Duodenal mucosa (tissue), 2 donors: ENCODE data around the gene ZFP36.

Experiments
- H3K27ac ChIP-seq: one replicate; pipeline ENCODE4 v1.7.0; 2013; ENCODE audit warnings: low read depth, low read length
- H3K27me3 ChIP-seq, 2 donors: one replicate each; pipeline ENCODE4 v1.7.0; 2013; ENCODE audit warnings: low read length in 2 of 2, control low read depth in 1 of 2; ENCODE audit not compliant: insufficient read depth in 2 of 2, control insufficient read depth in 1 of 2
- H3K36me3 ChIP-seq, 2 donors: one replicate each; pipeline ENCODE4 v1.7.0; 2013; ENCODE audit warnings: low read length in 2 of 2, control low read depth in 1 of 2; ENCODE audit not compliant: insufficient read depth in 2 of 2, control insufficient read depth in 1 of 2
- H3K4me1 ChIP-seq, 2 donors: one replicate each; pipeline ENCODE4 v1.7.0; 2013; ENCODE audit warnings: low read length in 2 of 2, control low read depth in 1 of 2; ENCODE audit not compliant: insufficient read depth in 2 of 2, control insufficient read depth in 1 of 2
- H3K4me3 ChIP-seq, 2 donors: one replicate each; pipeline ENCODE4 v1.7.0; 2013; ENCODE audit warnings: low read length in 2 of 2, low read depth in 1 of 2
- H3K9ac ChIP-seq, 2 donors: one replicate each; pipeline ENCODE4 v1.7.0; 2013; ENCODE audit warnings: low read length in 2 of 2, low read depth in 1 of 2
- H3K9me3 ChIP-seq, 2 donors: one replicate each; pipeline ENCODE4 v1.7.0; 2013; ENCODE audit warnings: low read length in 2 of 2, control low read depth in 1 of 2; ENCODE audit not compliant: control insufficient read depth in 1 of 2

Gene ZFP36

DNA sequence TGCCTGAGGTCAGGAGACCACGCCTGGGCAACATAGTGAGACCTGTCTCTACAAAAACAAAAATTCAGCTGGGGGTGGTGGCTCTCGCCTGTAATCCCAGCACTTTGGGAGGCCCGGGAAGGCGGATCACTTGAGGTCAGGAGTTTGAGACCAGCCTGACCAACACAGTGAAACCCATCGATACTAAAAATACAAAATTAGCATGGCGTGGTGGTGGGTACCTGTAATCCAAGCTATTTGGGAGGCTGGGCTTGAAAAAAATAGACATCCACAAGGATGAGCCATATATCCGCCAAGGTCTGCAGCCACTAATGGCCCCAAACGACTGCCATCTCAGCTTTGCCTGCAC lies 26.0 kb downstream of the ZFP36 start:
- H3K9me3 ChIP-seq: no peaks in the 10 kb centered on the region
- no peaks in the 10 kb centered on the region for H3K27me3 ChIP-seq
- H3K9ac ChIP-seq: no peak overlapping the region
- H3K36me3 ChIP-seq: peaks cover 14 to 24% of the 10 kb centered on the region in 2 donors
- H3K27ac ChIP-seq: no peak overlapping the region
- no peak overlapping the region for H3K4me3 ChIP-seq
- peaks cover 19 to 41% of the 10 kb centered on the region in 2 donors for H3K4me1 ChIP-seq

DNA sequence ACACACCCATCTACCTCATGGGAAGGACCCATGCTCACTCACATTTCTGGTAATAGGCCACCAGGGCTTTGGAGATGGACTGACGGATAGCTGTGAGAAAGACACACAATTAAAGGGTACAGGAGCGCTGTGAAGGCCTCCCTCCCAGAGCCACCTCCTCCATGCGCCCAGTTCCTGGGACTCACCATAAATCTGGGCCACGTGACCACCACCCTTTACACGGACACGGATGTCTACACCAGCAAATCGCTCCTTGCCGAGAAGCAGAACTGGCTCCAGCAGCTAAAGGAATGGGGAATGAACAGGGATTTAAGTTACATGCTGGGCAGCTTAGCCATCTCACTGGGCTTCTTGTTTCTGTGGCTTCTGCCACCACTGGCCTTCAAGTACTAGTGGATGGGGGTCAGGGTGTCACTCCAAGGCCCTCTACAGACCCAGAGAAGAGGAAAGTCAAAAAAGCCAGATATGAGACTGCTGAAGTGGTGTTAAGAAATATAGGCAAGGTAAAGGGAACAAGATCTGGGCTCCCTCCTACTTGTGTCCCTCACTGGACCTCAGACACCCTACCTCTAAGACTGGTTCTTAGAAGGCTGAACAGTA lies 26.9 kb downstream of the ZFP36 start:
- H3K27me3 ChIP-seq: no peaks in the 10 kb centered on the region
- H3K9ac ChIP-seq: peak overlapping the region in 1 of 2 donors; percentile 37
- no peak overlapping the region for H3K27ac ChIP-seq
- peaks cover 14 to 24% of the 10 kb centered on the region in 2 donors for H3K36me3 ChIP-seq
- H3K9me3 ChIP-seq: no peaks in the 10 kb centered on the region
- H3K4me3 ChIP-seq: no peak overlapping the region
- H3K4me1 ChIP-seq: peaks cover 19 to 40% of the 10 kb centered on the region in 2 donors

DNA sequence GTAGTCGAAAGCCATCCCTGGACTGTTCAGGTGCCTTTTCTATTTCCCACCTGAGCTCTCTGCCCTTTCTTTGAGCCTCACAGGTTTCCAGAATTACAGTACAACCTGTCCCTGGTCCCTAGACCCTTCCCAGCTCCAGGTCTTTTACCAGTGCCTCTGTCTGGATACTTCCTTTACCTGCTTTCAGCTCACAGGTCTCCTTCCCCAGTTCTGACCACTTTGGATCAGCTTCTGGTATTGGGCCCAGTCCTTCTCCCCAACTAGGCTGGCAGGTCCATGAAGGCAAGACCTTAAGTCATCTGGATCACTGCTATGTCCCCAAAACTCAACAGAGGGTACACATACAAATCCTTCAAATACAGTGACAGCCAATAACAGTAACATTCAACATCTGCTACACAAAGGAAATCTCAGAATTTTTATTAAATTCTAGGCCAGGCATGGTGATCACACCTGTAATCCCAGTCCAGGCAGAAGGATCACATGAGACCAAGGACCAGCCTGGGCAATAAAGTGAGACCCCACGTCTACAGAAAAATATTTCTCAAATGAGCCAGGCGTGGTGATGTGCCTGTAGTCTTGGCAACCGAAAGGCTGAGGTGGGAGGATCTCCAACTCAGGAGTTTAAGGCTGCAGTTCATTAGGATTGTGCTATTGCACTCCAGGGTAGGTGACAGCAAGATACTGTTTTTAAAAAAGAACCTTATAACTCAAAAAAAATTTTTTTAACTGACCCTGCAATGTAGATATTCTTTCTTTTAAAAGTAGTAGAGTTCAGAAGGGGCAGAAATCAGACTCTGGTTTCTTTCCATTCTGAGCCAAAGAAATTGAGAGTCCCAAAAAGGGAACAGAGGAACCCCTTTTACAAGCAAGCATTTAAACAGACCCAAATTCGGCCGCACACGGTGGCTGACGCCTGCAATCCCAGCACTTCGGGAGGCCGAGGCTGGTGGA lies 27.8 kb downstream of the ZFP36 start:
- no peaks in the 10 kb centered on the region for H3K27me3 ChIP-seq
- peaks cover 19 to 36% of the 10 kb centered on the region in 2 donors for H3K4me1 ChIP-seq
- peaks cover 14 to 24% of the 10 kb centered on the region in 2 donors for H3K36me3 ChIP-seq
- H3K27ac ChIP-seq: no peak overlapping the region
- H3K9me3 ChIP-seq: no peaks in the 10 kb centered on the region
- peak overlapping the region; percentile 97 to 99 for H3K4me3 ChIP-seq
- peak overlapping the region; percentile 37 to 95 for H3K9ac ChIP-seq

DNA sequence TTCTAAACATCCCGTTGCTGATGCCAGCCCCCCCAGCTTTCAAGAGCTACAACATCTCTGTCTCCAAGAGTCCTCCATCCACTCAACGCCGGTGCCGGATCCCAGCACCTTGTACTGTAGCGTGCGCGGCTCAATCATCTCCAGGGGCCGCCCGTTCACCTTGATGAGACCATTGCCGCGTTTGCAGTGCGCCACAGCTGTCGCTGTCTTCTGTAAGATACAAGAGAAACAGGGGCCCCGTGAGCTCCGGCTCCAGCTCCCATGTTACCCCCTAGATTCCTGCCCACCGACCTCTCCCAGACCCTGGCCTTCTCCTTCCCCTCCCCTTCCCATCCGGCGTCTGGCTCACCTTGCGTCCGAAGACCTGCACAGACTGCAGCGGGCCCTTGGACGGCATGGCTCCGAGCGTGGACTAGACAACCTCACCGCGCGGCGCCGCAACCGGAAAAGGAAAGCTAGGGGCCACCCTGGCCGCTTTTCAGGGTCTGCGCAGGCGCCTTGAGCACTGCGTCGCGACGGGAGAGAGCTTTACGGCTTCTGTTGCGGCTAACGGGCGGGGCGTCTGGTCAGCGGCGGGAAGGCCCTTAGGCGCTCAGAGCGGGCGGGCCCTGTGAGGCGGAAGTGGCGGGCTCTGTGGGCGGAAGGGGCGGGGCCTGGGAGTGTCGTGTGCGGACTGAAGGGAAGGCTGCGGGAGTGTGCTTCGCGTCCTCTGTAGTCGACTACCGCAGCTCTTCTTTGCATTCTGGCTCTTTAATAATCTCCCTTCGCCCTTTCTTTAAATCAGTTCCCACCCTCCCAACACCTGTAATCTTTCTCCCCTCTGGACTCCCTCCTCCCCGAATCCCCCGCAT lies 29.1 kb downstream of the ZFP36 start, which contains the start of gene RPS16:
TSS of gene RPS16 (minus strand) at position 451 of the 851 bp plus-strand sequence. CDS start at position 397, 54 bp downstream.
- H3K4me1 ChIP-seq: peaks cover 19 to 35% of the 10 kb centered on the region in 2 donors
- peak within 1 kb of the TSS; percentile 94 to 95 for H3K9ac ChIP-seq
- H3K9me3 ChIP-seq: no peaks in the 10 kb centered on the region
- peaks cover 14 to 24% of the 10 kb centered on the region in 2 donors for H3K36me3 ChIP-seq
- H3K27ac ChIP-seq: peak within 1 kb of the TSS; percentile 67
- H3K4me3 ChIP-seq: peak within 1 kb of the TSS; percentile 97 to 99
- H3K27me3 ChIP-seq: no peaks in the 10 kb centered on the region

DNA sequence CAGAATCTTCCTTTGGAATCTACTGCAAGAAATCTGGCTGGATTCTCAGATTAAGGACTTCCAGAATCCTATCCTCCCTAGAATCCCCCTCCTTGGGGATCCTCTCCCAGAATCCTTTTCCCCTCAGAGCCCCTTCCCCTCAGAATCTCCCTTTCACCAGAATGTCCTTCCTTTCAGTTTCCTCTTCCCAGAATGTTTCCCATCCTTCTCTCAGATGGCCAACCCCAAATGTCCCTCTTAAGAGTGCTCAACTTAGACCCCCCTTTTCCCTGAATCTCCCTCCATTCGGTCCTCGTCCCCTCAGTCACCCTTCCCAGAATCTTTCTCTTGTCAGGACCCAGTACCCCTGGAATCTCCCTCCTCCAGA lies 29.7 kb downstream of the ZFP36 start:
- Histone ChIP-seq H3K4me1 (peaks cover 19 to 31% of the 10 kb centered on the region in 2 donors), H3K9me3 (no peaks in the 10 kb centered on the region), H3K27me3 (no peaks in the 10 kb centered on the region), H3K36me3 (peaks cover 14 to 24% of the 10 kb centered on the region in 2 donors), H3K27ac (peak overlapping the region; percentile 67), H3K9ac (peak overlapping the region; percentile 55 to 80), H3K4me3 (peak overlapping the region; percentile 57 to 97)

DNA sequence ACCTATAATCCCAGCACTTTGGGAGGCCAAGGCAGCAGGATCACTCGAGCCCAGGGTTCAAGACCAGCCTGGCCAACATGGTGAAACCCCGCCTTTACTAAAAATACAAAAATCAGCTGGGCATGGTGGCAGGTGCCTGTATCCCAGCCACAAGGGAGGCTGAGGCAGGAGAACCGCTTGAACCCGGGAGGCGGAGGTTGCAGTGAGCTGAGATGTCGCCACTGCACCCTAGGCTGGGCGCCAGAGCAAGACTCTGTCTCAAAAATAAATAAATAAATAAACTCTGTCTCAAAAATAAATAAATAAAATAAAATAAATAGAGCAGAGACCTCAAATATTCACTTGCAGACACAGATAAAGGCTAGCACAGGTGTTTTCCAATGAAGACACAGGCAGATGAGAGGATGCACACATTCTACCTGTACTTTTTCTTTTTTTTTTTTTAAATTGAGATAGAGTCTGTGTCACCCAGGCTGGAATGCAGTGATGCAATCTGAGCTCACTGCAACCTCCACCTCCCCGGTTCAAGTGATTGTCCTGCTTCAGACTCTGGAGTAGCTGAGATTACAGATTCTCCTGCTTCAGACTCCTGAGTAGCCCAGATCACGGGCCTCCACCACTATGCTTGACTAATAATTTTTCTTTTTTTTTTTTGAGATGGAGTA lies 31.8 kb downstream of the ZFP36 start:
- Histone ChIP-seq H3K4me3 (no peak overlapping the region), H3K36me3 (peaks cover 7 to 12% of the 10 kb centered on the region in 2 donors), H3K4me1 (peaks cover 19 to 29% of the 10 kb centered on the region in 2 donors), H3K9me3 (no peaks in the 10 kb centered on the region), H3K27me3 (no peaks in the 10 kb centered on the region), H3K27ac (no peak overlapping the region), H3K9ac (no peak overlapping the region)

DNA sequence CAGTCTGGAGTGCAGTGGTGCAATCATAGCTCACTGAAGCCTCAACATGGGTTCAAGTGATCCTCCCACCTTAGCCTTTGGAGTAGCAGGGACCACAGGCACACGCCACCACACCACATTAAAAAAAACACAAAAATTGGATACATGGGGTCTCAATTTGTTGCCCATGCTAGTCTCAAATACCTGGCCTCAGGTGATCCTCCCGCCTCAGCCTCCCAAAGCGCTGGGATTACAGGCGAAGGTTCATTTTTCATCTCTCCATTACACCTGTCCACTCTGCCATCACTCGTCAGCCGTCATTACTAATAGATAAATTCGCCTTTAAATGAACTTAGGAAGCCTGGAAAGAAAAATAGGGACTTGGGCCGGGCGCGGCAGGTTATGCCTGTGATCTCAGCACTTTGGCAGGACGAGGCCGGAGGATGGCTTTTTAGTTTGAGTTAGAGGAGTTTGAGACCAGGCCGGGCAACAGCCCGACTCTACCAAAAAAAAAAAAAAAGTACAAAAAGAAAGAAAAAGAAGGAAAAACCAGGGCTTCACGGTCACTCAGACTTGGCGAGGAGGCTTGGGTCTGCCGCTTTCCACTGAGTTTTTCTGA lies 38.0 kb downstream of the ZFP36 start:
- Histone ChIP-seq H3K27me3 (no peaks in the 10 kb centered on the region), H3K36me3 (peaks cover 3 to 10% of the 10 kb centered on the region in 2 donors), H3K9me3 (no peaks in the 10 kb centered on the region), H3K4me1 (peaks cover 29 to 41% of the 10 kb centered on the region in 2 donors), H3K4me3 (peak overlapping the region; percentile 98 to 100), H3K9ac (peak overlapping the region; percentile 97 to 99), H3K27ac (peak overlapping the region; percentile 92)

DNA sequence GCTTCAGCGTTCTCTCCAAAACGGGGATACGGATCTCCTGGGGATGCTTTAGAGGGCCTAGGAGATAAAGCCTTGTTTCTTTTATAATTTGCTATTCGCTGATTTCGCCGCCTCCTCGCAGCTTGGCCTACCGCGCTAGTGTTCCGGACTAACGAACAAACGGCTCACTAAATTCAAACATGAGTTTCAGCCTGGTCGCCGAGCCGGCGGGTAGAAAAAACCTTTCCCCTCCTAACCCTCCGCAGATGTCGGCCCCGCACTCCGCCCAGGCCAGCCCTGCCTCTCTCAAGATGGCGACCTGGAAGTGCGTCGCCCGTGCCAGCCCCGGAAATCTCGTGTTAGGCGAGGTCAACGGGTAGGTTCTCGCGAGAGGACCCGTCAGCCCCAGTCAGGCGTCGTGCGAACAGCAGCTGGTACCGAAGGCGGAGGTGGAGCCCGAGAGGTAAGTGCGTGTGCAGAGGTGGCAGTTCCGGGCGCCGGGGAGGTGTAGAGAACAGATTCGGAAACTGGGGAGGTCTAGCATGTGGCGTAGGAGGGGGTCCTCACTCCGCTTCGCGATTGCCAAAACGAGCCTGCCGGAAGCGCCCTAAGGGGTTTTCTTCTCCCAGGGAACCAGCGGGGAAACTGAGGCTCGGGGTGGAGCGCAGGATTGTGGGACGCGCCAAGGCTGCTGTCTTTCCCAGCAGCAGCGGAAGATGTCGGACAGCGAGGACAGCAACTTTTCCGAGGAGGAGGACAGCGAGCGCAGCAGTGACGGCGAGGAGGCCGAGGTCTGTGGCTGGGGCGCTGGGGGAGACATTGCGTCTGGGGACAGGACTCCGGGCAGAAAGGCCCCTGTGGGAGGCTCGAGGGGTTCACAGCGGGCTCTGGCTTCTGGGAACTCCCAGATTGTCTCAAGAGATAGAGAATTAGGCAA lies 38.8 kb downstream of the ZFP36 start, which contains the start of gene SUPT5H:
TSS of gene SUPT5H (plus strand) at position 387 of the 916 bp plus-strand sequence. CDS start at position 696, 309 bp downstream.
- Histone ChIP-seq H3K9ac (peak within 1 kb of the TSS; percentile 97 to 99), H3K36me3 (peaks cover 3 to 10% of the 10 kb centered on the region in 2 donors), H3K27me3 (no peaks in the 10 kb centered on the region), H3K27ac (peak within 1 kb of the TSS; percentile 92), H3K4me1 (peaks cover 32 to 40% of the 10 kb centered on the region in 2 donors), H3K4me3 (peak within 1 kb of the TSS; percentile 98 to 100), H3K9me3 (no peaks in the 10 kb centered on the region)
